Activated CD8-positive, alpha-beta T cell treated with anti-CD3 and anti-CD28 coated beads, Interleukin-2, amount 10 ng/mL, durations not matched to agents 7 days and 5 days (primary cell): ENCODE results near the gene LGALS4. TPM values are rescaled to one million over a fixed set of nuclear protein-coding genes. Genes with fewer than 3 reads are reported as not detected.

ENCODE experiments used
- ATAC-seq: fragments of 150-1000 bp; cut with Tn5 transposase; one replicate; pipeline ENCODE4 v1.10.0; 2021; ENCODE audit warnings: moderate library complexity
- CTCF ChIA-PET: fragments of 350-600 bp; sonication (Branson Sonifier 250); formaldehyde crosslinking; loops from one replicate; lab custom pipeline; 2021; ENCODE audit warnings: antibody characterized with exemption; lab: Charles Lee
- POLR2A ChIA-PET: fragments of 350-600 bp; sonication (Branson Sonifier 250); formaldehyde crosslinking; loops from one replicate; lab custom pipeline; 2021; ENCODE audit warnings: antibody characterized with exemption; lab: Charles Lee
- DNase-seq: peaks from one replicate; pipeline ENCODE4 v3.0.0-alpha.2; 2020
- H3K27ac Mint-ChIP-seq: one replicate; pipeline ENCODE4 v1.8.0; 2021; ENCODE audit warnings: mild to moderate bottlenecking, mixed read lengths
- H3K27me3 Mint-ChIP-seq: one replicate; pipeline ENCODE4 v1.8.0; 2021; ENCODE audit warnings: low read depth, mixed read lengths
- H3K36me3 Mint-ChIP-seq: one replicate; pipeline ENCODE4 v1.8.0; 2021; ENCODE audit warnings: low read depth, mixed read lengths
- H3K4me1 Mint-ChIP-seq: one replicate; pipeline ENCODE4 v1.8.0; 2021; ENCODE audit warnings: low read depth, mixed read lengths
- H3K4me3 Mint-ChIP-seq: one replicate; pipeline ENCODE4 v1.8.0; 2021; ENCODE audit warnings: mild to moderate bottlenecking, mixed read lengths
- H3K9me3 Mint-ChIP-seq: one replicate; pipeline ENCODE4 v1.8.0; 2022; ENCODE audit warnings: mixed read lengths; ENCODE audit not compliant: insufficient read depth
- total RNA-seq, 2 experiments: library from RNA; stranded (reverse); gene quantifications; one replicate each; pipeline ENCODE4 v1.2.3, GENCODE V29; 2021

LGALS4 gene
- total RNA-seq, 2 experiments from 2014 or later: 1.6 to 1.8 TPM

- CTCF ChIA-PET: interaction anchor here (0.6 to 1.4 kb wide), 14 partner anchors 11 to 440 kb away, joined by 3 to 15 read pairs (median 4); partner anchors contain the start of genes ACTN4, ECH1, FAM98C and MRPS12
- H3K9me3 Mint-ChIP-seq: no peaks in the 10 kb centered on the region
These were observed 29.9 kb upstream of the LGALS4 start for GRCh38 chr19:38842439-38843174.

GRCh38 chr19:38841787-38842438 lies 29.2 kb upstream of the LGALS4 start:
- Mint-ChIP-seq H3K27me3 (no peaks in the 10 kb centered on the region), H3K9me3 (no peaks in the 10 kb centered on the region), H3K27ac (peak overlapping the region; percentile 90), H3K4me3 (peak overlapping the region; percentile 65), H3K4me1 (peaks cover 76% of the 10 kb centered on the region), H3K36me3 (peaks cover 91% of the 10 kb centered on the region)
- ATAC-seq: peak; percentile 46
- CTCF ChIA-PET: interaction anchor here (0.6 to 1.4 kb wide), 15 partner anchors 10 to 439 kb away, joined by 3 to 15 read pairs (median 4); partner anchors contain the start of genes ACTN4, ECH1, FAM98C and MRPS12
- DNase-seq: peak; percentile 53
- POLR2A ChIA-PET: interaction anchor here (0.6 to 1.6 kb wide), 10 partner anchors 8 to 195 kb away, joined by 3 to 13 read pairs (median 5); partner anchors contain the start of genes ACTN4, ECH1 and RINL

More at GRCh38 chr19:38842439-38843174, 29.9 kb upstream of the LGALS4 start:
- Mint-ChIP-seq H3K4me1 (peaks cover 81% of the 10 kb centered on the region), H3K36me3 (peaks cover 91% of the 10 kb centered on the region), H3K4me3 (peak overlapping the region; percentile 65), H3K27me3 (no peaks in the 10 kb centered on the region), H3K27ac (peak overlapping the region; percentile 90)
- peak; percentile 87 for ATAC-seq
- DNase-seq: peak; percentile 89
- POLR2A ChIA-PET: interaction anchor here (0.6 to 1.6 kb wide), 10 partner anchors 8 to 195 kb away, joined by 3 to 13 read pairs (median 5); partner anchors contain the start of genes ACTN4, ECH1 and RINL

GRCh38 chr19:38841180-38841766 lies 28.5 kb upstream of the LGALS4 start:
- ChIA-PET CTCF (interaction anchor here (0.6 to 1.4 kb wide), 3 partner anchors 10 to 89 kb away, joined by 3 to 12 read pairs (median 5); partner anchors contain the start of genes ECH1, MRPS12 and SARS2), POLR2A (interaction anchor here (1.1 to 1.6 kb wide), 2 partner anchors 7 to 9 kb away, joined by 3 read pairs; partner anchors contain the start of gene ECH1)
- no peak for ATAC-seq
- H3K4me3 Mint-ChIP-seq: peak overlapping the region; percentile 65
- H3K27me3 Mint-ChIP-seq: no peaks in the 10 kb centered on the region
- H3K27ac Mint-ChIP-seq: peak overlapping the region; percentile 72
- DNase-seq: no peak
- peaks cover 73% of the 10 kb centered on the region for H3K4me1 Mint-ChIP-seq
- H3K36me3 Mint-ChIP-seq: peaks cover 92% of the 10 kb centered on the region
- H3K9me3 Mint-ChIP-seq: no peaks in the 10 kb centered on the region

DNA sequence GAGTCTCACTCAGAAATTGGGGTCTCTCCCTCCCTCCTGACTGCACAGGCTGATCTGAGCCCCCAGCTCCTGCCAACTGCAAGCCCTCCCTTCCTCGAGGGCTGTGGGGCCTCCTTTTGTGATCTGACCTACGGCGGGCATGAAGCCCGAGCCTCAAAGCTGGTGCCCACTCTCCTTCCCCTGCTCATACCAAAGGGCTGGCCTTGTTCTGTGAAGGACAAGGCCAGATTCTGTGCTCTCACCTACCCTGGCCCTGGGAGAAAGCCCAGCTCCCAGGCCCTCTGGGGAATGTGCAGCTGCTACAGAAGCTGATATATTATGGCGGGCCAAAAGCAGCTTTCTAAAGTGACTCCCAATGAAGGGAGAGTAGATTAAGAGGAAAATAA lies 27.8 kb upstream of the LGALS4 start:
- no peak for ATAC-seq
- H3K4me1 Mint-ChIP-seq: peaks cover 66% of the 10 kb centered on the region
- H3K27me3 Mint-ChIP-seq: no peaks in the 10 kb centered on the region
- no peak for DNase-seq
- H3K36me3 Mint-ChIP-seq: peaks cover 91% of the 10 kb centered on the region
- ChIA-PET POLR2A (interaction anchor here (1.1 to 3.1 kb wide), 2 partner anchors 9 kb away, joined by 3 to 14 read pairs; partner anchors contain the start of genes ECH1 and HNRNPL), CTCF (interaction anchor here (1.4 kb wide), 1 partner anchor 9 kb away, joined by 5 read pairs; the partner anchor contains the start of gene ECH1)
- H3K4me3 Mint-ChIP-seq: peak overlapping the region; percentile 47
- no peaks in the 10 kb centered on the region for H3K9me3 Mint-ChIP-seq
- peak overlapping the region; percentile 72 for H3K27ac Mint-ChIP-seq

GRCh38 chr19:38839816-38840582 lies 27.3 kb upstream of the LGALS4 start:
- ChIA-PET CTCF (interaction anchor here (1.4 kb wide), 1 partner anchor 9 kb away, joined by 5 read pairs; the partner anchor contains the start of gene ECH1), POLR2A (interaction anchor here (3.1 kb wide), 1 partner anchor 9 kb away, joined by 14 read pairs; the partner anchor contains the start of gene HNRNPL)
- Mint-ChIP-seq H3K4me1 (peaks cover 63% of the 10 kb centered on the region), H3K27ac (peak overlapping the region; percentile 25), H3K27me3 (no peaks in the 10 kb centered on the region), H3K36me3 (peaks cover 91% of the 10 kb centered on the region), H3K4me3 (no peak overlapping the region), H3K9me3 (no peaks in the 10 kb centered on the region)
- ATAC-seq: no peak
- DNase-seq: no peak

DNA sequence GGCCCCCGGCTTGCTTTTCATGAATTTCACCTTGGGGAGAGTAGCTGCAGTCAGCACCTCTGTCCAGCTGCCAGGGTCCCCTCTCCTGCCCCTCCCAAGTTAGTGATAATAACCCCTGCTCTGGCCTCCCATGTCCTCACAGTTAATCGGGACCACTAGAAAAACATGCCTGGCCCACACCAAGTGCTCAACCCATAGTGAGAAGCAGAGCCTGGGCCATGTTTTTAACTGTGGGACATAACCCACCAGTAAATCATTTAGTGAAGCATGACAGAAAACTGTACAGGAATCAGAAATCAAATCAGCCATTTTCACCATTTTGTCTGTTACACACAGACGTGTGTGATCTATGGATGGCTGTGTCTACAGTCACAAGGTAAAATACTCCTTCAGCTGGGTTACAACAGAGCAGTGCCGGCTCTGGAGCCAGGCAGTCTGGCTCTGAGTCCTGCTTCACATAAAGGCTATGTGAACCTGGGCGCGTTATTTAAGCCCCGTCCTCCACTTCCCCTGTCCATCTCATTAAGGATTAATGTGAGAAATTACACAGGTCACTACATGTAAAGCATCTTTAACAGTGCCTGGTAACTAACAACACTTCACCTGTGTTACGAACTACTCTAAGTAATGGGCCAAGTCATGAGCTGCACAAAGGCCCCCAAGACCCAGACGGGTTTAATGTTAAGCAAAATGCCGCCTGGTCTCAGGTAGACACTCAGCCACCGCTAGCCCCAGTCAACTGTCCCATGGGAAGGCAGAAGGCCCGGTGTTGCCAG lies 26.4 kb upstream of the LGALS4 start:
- no peak for ATAC-seq
- CTCF ChIA-PET: interaction anchor here (1.2 kb wide), 1 partner anchor 49 kb away, joined by 3 read pairs; no protein-coding TSS in a partner anchor
- Mint-ChIP-seq H3K9me3 (no peaks in the 10 kb centered on the region), H3K27me3 (no peaks in the 10 kb centered on the region), H3K27ac (peak overlapping the region; percentile 55), H3K4me3 (no peak overlapping the region), H3K36me3 (peaks cover 86% of the 10 kb centered on the region), H3K4me1 (peaks cover 56% of the 10 kb centered on the region)
- POLR2A ChIA-PET: interaction anchor here (1.0 to 3.1 kb wide), 2 partner anchors 10 to 39 kb away, joined by 3 to 14 read pairs; partner anchors contain the start of gene HNRNPL
- no peak for DNase-seq

- ATAC-seq: no peak
- H3K4me1 Mint-ChIP-seq: peaks cover 51% of the 10 kb centered on the region
- peak; percentile 28 for DNase-seq
- H3K27me3 Mint-ChIP-seq: no peaks in the 10 kb centered on the region
- CTCF ChIA-PET: interaction anchor here (0.8 to 1.2 kb wide), 2 partner anchors 49 to 92 kb away, joined by 3 to 4 read pairs; partner anchors contain the start of gene SARS2
- POLR2A ChIA-PET: interaction anchor here (0.6 to 3.1 kb wide), 5 partner anchors 10 to 1582 kb away, joined by 3 to 14 read pairs (median 3); partner anchors contain the start of gene HNRNPL
- H3K9me3 Mint-ChIP-seq: no peaks in the 10 kb centered on the region
- H3K4me3 Mint-ChIP-seq: no peak overlapping the region
- peaks cover 78% of the 10 kb centered on the region for H3K36me3 Mint-ChIP-seq
- peak overlapping the region; percentile 55 for H3K27ac Mint-ChIP-seq
These were observed 25.7 kb upstream of the LGALS4 start for GRCh38 chr19:38838208-38838985.

- Mint-ChIP-seq H3K4me1 (peaks cover 44% of the 10 kb centered on the region), H3K36me3 (peaks cover 71% of the 10 kb centered on the region), H3K9me3 (no peaks in the 10 kb centered on the region), H3K27me3 (no peaks in the 10 kb centered on the region), H3K27ac (no peak overlapping the region), H3K4me3 (no peak overlapping the region)
- DNase-seq (no peak), ATAC-seq (no peak)
- ChIA-PET POLR2A (interaction anchor here (0.6 to 3.1 kb wide), 6 partner anchors 10 to 1582 kb away, joined by 3 to 14 read pairs (median 3); partner anchors contain the start of genes HNRNPL, MRPS12 and SARS2), CTCF (interaction anchor here (0.8 kb wide), 1 partner anchor 92 kb away, joined by 4 read pairs; the partner anchor contains the start of gene SARS2)
These were observed 24.9 kb upstream of the LGALS4 start for GRCh38 chr19:38837656-38838121.

DNA sequence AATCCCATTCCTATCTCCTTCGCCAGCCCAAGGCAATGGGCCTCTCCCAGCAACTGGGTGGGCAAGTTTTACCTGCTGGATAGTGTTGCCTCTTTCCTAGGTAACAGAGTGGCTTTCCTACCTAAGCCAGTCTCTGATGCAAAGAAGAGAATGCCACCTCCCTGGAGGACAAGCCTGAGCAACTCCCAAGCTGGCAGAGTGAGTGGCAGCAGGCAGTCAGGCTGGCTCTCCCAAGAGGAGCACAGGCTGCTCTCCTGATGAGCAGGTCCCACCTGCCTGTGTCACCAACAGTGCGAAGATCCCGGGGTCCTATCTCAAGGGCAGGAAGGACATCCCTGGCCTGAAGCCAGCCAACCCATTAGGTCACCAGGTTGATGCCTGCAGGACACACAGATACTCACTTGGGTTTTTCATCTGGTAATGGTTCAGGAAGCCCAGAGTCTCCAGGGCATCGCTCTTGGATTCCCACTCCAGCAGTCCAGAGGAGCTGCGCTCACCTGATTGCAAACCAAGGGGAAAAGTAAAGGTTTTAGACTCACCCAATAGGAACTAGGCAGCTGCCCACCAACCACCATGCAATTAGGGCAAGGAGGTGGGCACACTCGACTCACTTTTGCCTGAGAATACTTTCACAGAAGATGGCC lies 24.4 kb upstream of the LGALS4 start:
- ChIA-PET CTCF (no interaction called here), POLR2A (interaction anchor here (0.6 to 1.2 kb wide), 3 partner anchors 42 to 1583 kb away, joined by 3 read pairs; partner anchors contain the start of genes MRPS12 and SARS2)
- DNase-seq (no peak), ATAC-seq (no peak)
- H3K4me3 Mint-ChIP-seq: no peak overlapping the region
- H3K9me3 Mint-ChIP-seq: no peaks in the 10 kb centered on the region
- H3K36me3 Mint-ChIP-seq: peaks cover 66% of the 10 kb centered on the region
- H3K4me1 Mint-ChIP-seq: peaks cover 42% of the 10 kb centered on the region
- peak overlapping the region; percentile 57 for H3K27ac Mint-ChIP-seq
- H3K27me3 Mint-ChIP-seq: no peaks in the 10 kb centered on the region
